HTERT RPE-1 (cell line): Measurements from ENCODE around the gene CPOX.
"Not testable (repeated sequence)": the region's sequence is repeated elsewhere in the genome, so short reads cannot be mapped to it uniquely, and the experiment has no call there.

Source experiments
- in situ Hi-C: fragments of 300-500 bp; cut with MboI; formaldehyde crosslinking; loops from 4 replicates; pipeline ENCODE4 v1.14.3; 2020; ENCODE audit warnings: low sequenced_read_pairs

The CPOX gene

DNA sequence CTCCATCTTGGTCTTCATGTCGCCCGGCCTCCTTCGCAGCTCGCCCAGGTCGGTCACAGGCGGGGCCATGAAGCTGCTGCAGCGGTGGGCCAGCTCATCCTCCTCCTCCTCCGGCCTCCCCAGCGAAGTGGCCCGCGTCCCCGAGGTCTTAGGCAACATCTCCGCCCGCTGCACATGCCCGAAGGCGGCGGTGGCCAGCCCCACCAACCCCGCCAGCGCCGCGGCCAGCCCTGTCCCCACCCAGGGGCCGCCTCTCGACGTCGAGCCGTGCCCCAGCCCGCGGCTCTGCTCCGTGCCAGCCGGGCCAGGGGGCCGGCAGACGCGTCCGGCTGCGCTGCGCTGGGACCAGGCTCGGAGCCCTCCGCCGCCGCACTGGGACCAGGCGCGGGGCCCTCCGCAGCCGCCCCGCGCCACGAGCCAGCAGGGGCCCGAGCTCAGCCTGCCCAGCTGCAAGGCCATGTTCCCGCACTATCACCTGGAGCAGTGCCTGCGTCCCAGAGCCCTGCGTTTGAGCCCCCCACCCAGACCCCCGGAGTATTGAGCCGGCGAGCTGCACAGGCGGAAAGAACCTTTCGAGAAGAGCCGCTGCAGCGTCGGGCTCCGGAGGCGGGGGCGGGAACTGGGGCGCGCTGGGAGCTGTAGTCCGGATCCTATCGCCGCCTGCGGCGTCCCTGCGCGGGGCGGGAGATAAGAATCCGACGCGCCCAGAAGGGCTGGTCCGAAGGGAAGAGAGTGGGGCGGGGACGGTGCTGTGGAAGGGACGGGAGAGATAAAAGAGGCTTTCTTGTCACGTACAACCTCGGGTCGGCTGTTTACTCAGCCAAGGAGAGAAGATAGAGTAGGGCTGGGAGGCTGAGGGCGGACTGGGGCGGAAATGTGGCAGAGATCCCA lies at the start of gene CPOX:
Gene CPOX, minus strand, starts transcription at position 566 of the 891 bp plus-strand sequence. Its CDS starts 107 bp downstream, at position 459.
- in situ Hi-C loops: no loop called here

DNA sequence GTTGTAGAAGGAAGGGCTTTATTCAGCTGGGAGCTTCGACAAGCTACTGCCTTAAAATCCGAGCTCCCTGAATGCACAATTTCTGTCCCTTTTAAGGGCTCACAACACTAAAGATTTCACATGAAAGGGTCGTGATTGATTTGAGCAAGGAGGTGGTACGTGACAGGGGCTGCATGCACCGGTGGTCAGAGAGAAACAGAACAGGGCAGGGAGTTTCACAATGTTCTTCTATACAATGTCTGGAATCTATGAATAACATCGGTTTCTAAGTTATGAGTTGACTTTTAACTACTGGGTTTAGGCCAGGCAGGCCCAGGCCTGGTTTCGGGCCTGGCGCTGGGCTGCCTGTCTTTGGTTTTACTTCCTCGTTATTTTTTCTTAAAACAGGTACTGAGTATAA lies 49.4 kb upstream of the CPOX start:
- in situ Hi-C loops: not testable (repeated sequence)

DNA sequence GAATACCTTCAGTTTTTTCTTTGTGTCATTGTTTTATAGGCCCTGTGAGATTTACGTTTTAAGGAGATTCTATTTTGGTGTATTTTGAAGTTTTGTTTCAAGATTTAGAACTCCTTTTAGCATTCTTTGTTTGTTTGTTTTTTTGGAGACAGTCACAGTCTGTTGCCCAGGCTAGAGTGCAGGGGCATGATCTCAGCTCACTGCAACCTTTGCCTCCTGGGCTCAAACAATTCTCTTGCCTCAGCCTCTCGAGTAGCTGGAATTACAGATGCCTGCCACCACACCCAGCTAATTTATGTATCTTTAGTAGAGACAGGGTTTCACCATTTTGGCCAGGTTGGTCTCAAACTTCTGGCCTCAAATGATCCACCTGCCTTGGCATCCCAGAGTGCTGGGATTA lies 48.3 kb upstream of the CPOX start:
- in situ Hi-C loops: not testable (repeated sequence)

DNA sequence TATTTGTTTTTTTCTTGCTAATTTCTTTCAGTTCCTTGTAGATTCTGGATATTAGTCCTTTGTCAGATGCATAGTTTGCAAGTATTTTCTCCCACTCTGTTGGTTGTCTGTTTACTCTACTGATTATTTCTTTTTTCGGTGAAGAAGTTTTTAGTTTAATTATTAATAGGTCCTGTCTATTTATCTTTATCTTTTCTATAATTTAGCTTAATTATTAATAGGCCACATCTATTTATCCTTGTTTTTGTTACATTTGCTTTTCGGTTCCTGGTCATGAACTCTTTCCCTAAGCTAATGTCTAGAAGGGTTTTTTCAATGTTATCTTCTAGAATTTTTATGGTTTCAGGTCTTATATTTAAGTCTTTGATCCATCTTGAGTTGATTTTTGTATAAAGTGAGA lies 45.1 kb upstream of the CPOX start:
- in situ Hi-C loops: not testable (repeated sequence)

DNA sequence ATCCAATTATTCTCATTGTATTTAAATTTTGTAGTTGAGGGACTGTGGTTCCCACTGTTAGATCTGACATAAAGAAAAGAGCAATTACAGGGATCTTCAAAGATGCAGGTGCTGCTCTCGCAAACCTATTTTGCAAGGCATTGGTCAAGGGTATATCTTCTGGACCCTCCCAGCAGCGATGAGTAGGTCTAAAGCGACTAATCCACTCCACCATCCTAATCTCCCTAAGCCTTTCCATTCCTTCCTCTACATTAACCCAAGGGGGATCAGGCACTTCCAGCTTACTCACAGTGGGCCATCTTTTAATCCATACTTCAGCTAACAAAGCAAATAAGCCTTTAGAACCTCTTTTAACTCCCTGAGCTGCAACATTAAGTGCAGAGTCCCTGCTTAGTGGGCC lies 37.0 kb upstream of the CPOX start:
- in situ Hi-C loops: no loop called here

DNA sequence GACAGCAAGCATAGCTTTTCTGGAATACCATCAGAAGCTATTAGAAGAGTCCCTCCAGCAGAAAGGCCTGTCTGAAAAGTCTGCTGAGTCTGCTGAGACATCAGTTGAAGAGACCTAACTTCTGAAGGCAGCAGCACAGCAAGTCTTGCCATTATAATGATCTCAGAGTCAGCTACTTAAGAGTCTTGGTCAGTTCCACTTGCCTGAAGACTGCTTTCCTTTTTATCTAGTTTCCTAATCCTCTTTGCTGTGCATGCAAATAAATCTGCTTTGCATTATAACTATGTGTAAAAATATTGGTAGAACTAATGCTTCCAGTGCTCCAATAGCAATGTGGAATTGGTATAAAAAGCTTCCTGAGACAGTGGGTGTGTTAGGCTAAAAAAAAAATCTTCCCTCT lies 34.9 kb upstream of the CPOX start:
- in situ Hi-C loops: no loop called here

DNA sequence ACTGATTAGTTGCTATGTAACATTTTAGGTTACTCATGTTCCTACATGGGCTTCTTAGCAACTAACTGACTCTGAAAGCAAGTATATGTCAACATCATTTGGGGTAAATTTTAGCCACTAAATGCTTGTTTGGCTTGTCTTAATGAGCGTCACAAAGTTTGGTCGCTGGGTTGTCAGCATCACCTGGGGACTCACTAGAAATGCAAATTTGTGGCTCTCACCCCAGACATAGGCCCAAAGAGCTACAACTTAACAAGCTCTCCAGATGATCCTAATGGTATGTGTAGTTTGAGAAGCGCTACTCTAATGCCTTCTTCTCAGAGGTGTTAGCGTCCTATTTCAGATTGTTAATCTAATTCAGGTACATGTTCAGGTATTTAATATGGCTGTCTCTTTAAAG lies 32.7 kb upstream of the CPOX start:
- in situ Hi-C loops: no loop called here

DNA sequence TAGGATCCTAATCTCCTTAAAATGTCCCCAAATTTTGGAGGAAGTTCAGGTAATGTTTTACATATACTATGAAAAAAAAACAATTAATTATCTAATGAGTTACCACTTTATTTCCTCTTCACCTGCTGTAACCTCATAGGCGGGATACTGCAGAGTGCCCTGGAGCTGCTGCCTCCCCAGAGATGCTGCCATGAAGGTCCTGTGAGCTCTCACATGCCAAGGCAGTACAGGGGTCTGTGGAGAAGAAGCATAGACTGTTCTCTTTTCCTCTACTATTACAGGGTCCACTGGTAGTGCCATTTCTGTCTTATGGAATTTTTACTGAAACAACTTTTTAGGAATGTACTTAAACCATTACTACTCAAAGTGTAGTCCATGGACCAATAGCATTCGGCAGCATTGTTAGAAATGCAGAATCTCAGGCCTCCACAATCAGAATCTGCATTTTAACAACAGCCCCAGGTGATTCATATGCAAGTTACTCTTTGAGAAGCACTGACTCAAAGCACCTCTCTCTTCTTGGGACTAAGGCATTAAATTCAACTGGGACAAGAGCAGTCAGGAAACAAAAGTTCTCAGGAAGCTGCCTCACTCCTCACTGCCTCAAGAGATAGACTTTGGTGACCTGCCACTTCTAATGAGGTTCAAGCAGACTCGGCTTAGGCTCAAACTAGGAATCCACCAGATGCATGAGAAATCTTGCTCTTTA lies 30.3 kb upstream of the CPOX start:
- in situ Hi-C loops: no loop called here

DNA sequence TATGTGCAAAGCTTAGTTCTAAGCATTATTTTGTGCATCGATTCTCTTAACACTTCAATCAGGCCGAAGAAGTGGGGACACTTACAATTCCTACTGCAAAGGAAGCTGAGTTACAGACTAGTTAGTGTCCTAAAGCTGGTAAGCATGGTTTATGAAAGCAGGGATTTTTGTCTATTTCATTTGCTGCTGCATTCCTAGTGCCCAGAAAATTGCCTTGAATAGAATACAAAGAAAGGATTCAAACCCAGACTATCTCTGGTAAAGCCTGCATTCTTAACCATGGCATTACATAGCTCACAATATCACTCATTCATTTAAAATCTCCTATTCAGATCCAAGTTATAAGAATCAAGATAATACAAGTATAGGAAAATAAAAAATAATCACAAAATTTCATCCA lies 24.4 kb upstream of the CPOX start:
- in situ Hi-C loops: no loop called here

DNA sequence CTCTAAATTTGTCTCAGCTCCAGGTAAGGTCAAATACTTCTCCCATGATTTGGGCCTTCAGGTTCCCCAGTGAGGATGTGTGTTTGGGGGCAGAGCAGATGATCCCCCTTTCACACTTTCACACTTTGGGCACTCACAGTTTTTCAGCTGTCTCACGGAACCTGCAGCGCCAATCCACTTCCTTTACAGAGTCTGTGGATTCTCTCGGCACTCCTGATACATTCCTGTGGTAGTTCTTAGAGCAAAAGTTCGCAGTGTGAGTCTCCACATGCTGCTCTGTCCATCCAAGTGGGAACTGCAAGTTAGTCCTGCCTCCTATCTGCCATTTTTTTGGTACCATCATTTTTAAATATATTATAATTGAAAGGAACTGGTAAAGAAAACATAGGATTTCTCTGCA lies 20.2 kb upstream of the CPOX start:
- in situ Hi-C loops: no loop called here

DNA sequence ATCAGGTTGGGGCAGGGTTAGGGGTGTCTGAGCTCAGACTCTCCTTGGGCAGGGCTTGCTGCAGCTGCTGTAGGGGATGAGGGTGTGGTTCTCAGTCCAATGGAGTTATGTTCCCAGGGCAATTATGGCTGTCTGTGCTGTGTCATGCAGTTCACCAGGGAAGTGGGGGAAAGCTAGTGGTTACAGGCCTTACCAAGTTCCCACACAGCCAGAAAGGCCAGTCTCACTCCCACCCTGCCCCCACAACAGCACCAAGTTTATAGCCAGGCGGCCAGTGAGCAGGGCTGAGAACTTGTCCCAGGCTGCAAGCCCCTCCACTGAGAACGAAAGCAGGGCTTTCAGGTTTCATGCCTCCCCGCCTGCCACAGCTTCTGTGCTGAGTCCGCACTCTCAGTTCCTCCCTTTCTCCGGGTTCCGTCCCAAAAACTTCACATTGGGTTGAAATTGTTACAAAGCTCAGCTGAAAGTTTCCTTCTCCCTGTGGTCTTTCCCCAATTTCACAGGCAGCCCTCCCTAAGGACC lies 19.6 kb upstream of the CPOX start:
- in situ Hi-C loops: no loop called here

DNA sequence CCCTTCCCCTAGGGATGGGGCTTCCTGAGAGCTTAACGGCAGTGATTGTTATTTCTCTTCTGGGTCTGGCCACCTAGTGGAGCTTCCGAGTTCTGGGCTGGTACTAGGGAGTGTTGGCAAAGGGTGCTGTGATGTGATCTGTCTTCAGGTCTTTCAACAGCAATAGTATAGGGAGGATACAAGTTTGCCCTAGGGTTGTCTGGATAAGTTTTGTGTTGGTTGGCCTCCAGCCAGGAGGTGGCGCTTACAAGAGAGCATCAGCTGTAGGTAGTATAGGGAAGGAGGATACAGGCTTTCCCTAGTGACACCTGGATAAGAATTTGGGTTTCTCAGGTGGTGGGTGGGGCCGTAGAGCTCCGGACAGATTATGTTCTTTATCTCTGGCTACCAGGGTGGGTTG lies 19.2 kb upstream of the CPOX start:
- in situ Hi-C loops: no loop called here

DNA sequence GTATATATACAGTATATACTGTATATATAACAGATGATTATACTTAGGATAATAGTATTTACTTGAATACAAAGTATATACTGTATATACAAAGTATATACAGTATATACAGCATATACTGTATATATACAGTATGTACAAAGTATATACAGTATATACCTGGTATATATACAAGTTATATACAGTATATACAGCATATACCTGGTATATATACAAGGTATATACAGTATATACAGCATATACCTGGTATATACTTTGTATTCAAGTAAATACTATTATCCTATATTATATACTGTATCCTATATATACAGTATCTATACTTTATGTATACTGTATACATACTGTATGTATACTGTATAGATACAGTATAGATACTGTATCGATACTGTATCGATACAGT lies 14.6 kb upstream of the CPOX start:
- in situ Hi-C loops: no loop called here

DNA sequence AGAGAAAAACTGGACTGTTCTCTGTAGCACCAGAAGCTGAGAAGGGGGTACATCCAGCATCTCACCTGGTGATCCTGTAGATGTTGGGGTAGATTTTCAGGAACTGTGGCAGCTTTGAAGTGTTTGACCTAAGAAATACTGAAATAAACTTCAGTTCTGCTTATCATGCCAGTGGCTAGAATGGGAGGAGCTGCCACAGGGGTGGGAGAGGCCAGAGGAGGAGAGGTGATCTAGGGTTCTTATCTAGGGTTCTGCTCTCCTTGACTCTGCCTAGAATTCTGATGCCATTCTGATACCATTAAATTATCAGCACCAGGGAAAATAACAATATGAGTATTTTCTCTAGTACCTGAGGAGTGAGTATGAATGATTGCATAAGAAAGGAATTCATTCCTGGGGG lies 10.2 kb upstream of the CPOX start:
- in situ Hi-C loops: no loop called here

DNA sequence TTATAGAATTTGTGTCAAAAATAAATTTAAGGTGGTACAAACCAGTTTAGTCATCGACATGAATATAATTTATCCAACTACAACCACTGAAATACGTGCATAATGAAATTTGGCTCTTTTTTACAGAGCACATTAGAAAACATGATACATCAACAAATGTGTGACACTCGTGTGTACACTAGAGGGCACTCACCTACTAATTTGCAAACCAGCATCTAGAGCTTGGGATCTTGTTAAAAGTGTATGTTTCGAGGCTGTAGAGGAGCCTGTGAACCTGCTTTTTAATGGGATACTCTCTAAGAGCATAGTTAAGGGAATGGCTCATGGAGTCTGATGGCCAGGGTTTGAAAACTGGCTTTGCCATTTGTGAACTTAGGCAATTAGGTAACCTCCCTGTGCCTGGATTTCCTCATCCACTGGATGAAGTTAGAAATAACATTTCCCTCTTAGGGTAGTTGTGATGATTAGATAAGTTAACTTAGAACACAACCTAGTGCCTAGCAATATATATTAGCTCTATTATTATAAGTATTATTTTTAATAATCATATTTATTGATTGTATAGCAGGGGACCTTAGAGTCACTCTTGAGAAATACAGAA lies 8.8 kb upstream of the CPOX start:
- in situ Hi-C loops: no loop called here

DNA sequence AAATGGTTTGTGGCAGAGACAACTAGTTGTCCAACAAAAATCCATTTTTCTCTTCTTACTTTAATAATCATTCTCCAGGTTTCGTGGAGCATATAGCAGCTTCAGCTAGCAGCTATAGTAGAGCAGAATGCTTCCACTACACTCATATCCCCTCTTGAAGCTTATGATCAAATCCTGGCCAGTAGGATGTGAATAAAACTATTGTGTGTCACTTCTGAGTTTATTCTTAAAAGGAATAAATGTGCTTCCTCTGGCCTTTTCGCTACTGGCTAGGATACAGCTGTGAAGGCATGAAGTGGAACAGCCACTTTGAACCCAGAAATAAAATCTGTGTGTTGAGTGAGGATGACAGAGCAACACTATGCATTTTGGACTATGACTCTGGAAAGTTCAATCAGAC lies 7.8 kb upstream of the CPOX start:
- in situ Hi-C loops: no loop called here

DNA sequence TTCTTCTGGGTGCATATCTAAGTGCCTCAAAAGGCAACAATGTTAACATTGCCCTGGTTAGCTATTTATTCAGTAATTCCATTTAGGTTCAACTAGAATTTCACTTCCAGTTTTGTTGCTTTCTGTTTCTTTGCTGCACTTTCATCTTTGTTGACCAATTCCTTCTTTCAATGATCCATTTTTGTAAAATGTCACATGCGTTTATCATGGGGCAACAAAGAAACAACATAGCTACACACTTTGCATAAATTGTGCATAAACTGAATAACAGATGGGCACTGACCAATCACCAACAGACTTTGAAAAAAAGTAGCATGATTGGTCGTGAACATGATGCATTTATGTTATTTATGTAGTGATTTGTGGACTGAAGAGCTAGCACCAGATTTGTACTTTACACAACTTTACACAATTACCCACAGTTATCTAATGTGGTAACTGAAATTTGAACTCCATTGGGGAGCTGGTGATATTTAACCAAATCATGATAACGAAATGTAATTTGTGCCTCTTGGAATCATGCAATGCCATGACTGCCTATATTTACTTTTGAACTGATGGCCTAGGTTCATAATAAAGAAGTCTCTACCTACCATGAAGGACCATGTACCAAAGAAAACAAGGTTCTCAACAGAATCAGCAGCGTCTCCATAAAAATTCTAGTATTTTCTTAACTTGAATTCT lies 7.1 kb upstream of the CPOX start:
- in situ Hi-C loops: no loop called here

DNA sequence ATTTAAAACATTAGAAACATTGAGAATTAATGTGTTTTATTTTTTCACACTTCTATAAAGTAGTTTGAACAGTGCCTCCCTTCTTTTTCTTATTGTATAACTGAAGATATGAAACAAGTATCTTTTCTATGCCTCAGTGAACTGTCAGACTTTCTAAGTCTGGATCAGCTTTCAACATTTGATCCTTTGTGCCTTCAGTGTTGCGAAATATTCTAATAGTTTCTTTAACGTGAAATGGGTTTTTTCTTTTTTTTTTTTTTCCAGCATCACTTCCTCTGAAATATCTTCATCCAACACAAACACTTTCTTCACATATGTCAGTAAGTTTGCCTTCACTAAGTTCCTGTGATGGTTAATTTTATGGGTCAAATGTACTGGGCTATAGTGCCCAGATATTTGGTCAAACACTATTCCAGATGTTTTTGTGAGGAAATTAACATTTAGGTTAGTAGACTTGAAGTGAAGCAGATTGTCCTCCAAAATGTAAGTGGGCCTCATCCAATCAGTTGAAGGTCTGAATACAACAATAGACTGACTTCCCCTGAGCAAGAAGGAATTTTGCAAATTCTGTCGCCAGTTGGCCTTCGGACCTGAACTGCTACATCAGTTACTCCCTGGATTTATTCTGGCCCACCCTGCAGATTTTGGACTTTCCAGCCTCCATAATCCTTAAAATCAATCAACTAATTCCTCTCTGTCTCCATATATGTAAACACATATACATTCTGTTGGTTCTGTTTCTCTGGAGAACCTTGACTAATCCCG lies 6.4 kb upstream of the CPOX start:
- in situ Hi-C loops: no loop called here

DNA sequence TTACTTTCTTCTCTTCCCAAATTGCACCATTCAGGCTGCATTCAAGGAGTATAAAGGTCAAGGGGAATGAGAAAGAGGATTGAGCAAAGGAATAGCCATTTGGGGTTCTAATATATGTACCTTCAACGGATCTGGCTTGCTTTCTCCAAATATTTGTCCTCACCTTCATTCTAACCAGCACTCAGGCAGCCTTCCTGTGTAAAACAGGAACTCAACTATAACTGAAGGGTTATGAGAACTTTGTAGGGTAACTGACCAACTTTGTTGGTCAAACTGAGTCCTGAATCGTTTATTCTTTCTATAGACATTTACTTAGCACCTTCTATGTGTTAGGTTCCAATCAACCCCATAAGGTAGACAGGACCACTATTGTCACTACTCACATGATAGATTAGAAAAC lies 5.1 kb upstream of the CPOX start:
- in situ Hi-C loops: no loop called here
